Measurements from ENCODE around the gene SERPINA3. TPM values are rescaled to one million over a fixed set of nuclear protein-coding genes. Genes with fewer than 3 reads are reported as not detected.

The SERPINA3 gene
- total RNA-seq, 1 experiment from 2014 or later = 2,914 TPM

DNA sequence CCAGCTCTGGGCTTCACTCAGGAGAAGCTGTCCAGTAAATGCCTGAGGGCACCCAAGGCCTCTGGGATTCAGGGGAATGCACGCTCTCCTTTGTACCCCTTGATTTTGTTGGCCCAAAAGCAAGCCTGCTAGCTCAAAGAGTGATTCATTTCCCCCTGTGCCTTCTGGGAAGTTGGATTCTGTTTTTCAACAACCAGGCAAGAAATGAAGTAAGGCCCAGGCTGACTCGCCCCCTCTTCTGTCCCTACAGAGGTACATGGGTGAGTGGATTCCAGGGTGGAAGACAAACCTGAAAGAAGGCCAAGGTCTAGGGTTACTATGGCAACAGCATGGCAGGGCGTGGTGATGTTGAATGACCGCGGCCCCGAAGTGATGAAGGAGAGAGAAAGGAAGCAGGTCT is 40.2 kb upstream of the SERPINA3 start:
- peaks cover 15% of the 10 kb centered on the region for H3K4me1 Mint-ChIP-seq (ENCODE audit: low read depth, unreplicated experiment)
- no peaks in the 10 kb centered on the region for H3K27me3 Mint-ChIP-seq (ENCODE audit: unreplicated experiment)
- H3K36me3 Mint-ChIP-seq (ENCODE audit: insufficient read depth, unreplicated experiment) = no peaks in the 10 kb centered on the region
- no peak for DNase-seq
- H3K4me3 Mint-ChIP-seq (ENCODE audit: low read depth, unreplicated experiment) = no peak overlapping the region
- intact Hi-C loops (cut with micrococcal nuclease; ENCODE audit: unreplicated experiment) = no loop called here
- TF ChIP-seq, protein P1, sequence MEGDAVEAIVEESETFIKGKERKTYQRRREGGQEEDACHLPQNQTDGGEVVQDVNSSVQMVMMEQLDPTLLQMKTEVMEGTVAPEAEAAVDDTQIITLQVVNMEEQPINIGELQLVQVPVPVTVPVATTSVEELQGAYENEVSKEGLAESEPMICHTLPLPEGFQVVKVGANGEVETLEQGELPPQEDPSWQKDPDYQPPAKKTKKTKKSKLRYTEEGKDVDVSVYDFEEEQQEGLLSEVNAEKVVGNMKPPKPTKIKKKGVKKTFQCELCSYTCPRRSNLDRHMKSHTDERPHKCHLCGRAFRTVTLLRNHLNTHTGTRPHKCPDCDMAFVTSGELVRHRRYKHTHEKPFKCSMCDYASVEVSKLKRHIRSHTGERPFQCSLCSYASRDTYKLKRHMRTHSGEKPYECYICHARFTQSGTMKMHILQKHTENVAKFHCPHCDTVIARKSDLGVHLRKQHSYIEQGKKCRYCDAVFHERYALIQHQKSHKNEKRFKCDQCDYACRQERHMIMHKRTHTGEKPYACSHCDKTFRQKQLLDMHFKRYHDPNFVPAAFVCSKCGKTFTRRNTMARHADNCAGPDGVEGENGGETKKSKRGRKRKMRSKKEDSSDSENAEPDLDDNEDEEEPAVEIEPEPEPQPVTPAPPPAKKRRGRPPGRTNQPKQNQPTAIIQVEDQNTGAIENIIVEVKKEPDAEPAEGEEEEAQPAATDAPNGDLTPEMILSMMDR (IDR thresholded peaks at IDR 0.05; ENCODE audit: unreplicated experiment) = no peak
- CTCF ChIA-PET = interaction anchor here (0.7 kb wide), 1 partner anchor 18 kb away, joined by 3 read pairs; no protein-coding TSS in a partner anchor
- H3K27ac Mint-ChIP-seq (ENCODE audit: unreplicated experiment) = no peak overlapping the region
- no peaks in the 10 kb centered on the region for H3K9me3 Mint-ChIP-seq (ENCODE audit: low read depth, unreplicated experiment)
- BruUV-seq (replicated peaks) = no TSS peak

DNA sequence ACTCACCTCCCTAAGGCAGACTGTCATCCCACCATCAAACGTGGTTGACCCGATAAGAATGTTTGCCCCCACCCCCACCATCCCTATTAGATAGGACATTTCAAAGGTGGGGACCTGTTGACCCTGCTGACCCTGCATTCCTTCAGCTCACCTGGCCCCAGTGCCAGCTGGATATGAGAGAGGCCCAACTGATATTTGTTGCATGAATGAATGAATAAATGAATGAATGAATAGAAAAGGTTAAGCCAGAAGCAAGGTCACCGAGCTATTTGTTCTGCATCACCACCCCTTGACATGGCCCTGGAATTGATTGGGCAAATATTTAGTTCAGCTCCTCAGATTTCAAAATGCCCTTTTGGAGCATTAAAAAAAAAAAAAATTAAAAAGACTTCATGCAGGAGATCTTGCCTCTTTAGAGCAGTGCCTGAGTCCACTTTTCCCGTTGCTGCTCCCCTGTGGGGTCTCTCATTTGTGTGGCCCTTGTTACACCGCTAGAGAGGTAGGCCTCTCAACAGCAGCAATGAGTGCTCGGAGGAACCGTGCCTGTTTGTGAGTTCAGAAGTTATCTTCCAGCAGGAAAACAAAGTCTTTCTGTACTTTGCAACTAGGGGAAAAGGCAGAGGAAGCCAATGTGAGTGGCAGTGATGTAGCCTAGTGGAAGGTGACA is 39.4 kb upstream of the SERPINA3 start:
- TF ChIP-seq, protein P1 (IDR thresholded peaks at IDR 0.05; ENCODE audit: unreplicated experiment) = no peak

DNA sequence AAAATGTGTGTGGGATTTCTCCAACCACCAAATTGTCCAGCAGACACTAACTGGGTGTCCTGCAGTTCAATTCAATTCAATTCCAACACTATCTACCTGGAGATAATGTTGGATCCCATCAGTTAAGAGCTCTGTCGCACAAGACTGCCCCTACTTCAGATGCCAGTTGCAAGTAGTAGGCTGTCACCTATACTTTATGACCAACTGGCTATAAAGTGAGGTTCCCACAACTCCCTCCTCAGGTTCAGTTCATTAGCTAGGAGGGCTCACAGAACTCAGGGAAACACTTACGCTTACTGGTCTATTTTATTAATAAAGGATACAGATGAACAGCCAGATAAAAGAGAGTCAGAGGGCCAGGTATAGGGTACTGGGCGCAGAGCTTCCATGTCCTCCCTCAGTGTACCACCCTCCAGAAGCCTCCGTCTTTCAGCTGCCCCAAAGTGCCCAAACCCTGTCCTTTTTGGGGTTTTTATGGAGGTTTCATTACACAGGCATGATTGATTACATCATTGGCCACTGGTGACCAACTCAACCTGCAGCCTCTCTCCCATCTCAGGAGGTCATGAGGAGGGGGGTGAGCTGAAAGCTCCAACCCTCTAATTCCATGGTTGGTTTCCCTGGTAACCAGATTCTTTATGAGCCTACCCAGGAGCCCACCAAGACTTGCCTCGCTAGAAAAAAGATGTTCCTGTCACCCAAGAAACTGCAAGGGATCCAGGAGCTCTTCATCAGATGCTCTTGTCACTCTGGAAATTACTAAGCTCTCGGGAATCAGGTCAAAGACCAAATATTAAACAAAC is 38.5 kb upstream of the SERPINA3 start:
- Mint-ChIP-seq H3K27me3 (ENCODE audit: unreplicated experiment) (no peaks in the 10 kb centered on the region), H3K36me3 (ENCODE audit: insufficient read depth, unreplicated experiment) (no peaks in the 10 kb centered on the region), H3K9me3 (ENCODE audit: low read depth, unreplicated experiment) (peaks cover 3% of the 10 kb centered on the region), H3K27ac (ENCODE audit: unreplicated experiment) (no peak overlapping the region), H3K4me1 (ENCODE audit: low read depth, unreplicated experiment) (peaks cover 15% of the 10 kb centered on the region), H3K4me3 (ENCODE audit: low read depth, unreplicated experiment) (no peak overlapping the region)
- intact Hi-C loops (cut with micrococcal nuclease; ENCODE audit: unreplicated experiment) = no loop called here
- TF ChIP-seq, protein P1 (IDR thresholded peaks at IDR 0.05; ENCODE audit: unreplicated experiment) = no peak
- CTCF ChIA-PET = no interaction called here
- no peak for DNase-seq
- no TSS peak for BruUV-seq (replicated peaks)

More for the DNA sequence above, 39.4 kb upstream of the SERPINA3 start:
- peaks cover 15% of the 10 kb centered on the region for H3K4me1 Mint-ChIP-seq (ENCODE audit: low read depth, unreplicated experiment)
- H3K27ac Mint-ChIP-seq (ENCODE audit: unreplicated experiment) = no peak overlapping the region
- H3K27me3 Mint-ChIP-seq (ENCODE audit: unreplicated experiment) = no peaks in the 10 kb centered on the region
- no peaks in the 10 kb centered on the region for H3K9me3 Mint-ChIP-seq (ENCODE audit: low read depth, unreplicated experiment)
- CTCF ChIA-PET = no interaction called here
- H3K4me3 Mint-ChIP-seq (ENCODE audit: low read depth, unreplicated experiment) = no peak overlapping the region
- intact Hi-C loops (cut with micrococcal nuclease; ENCODE audit: unreplicated experiment) = no loop called here
- no peak for DNase-seq
- BruUV-seq (replicated peaks) = no TSS peak
- H3K36me3 Mint-ChIP-seq (ENCODE audit: insufficient read depth, unreplicated experiment) = no peaks in the 10 kb centered on the region

DNA sequence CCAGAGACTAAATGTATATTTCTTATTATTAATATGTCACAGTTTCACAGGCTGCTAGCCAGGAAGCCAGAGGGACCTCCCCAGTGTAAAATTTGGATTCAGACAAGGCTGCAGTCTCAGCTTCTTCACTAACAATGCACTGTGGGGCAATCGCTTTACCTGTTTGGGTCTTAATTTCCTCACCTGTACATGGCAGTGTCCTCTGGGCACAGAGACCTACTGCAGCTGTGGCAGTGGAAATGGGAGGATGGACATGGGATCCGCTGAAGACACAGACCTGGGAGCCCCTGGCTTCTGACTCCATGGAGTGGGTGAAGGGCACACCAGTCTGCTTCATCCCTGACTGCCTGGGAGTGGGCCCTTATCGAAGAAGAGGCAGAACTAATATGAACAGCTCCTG is 37.9 kb upstream of the SERPINA3 start:
- TF ChIP-seq, protein P1 (IDR thresholded peaks at IDR 0.05; ENCODE audit: unreplicated experiment) = no peak
- Mint-ChIP-seq H3K4me3 (ENCODE audit: low read depth, unreplicated experiment) (no peak overlapping the region), H3K4me1 (ENCODE audit: low read depth, unreplicated experiment) (peaks cover 15% of the 10 kb centered on the region), H3K27me3 (ENCODE audit: unreplicated experiment) (no peaks in the 10 kb centered on the region), H3K9me3 (ENCODE audit: low read depth, unreplicated experiment) (peaks cover 3% of the 10 kb centered on the region), H3K27ac (ENCODE audit: unreplicated experiment) (no peak overlapping the region), H3K36me3 (ENCODE audit: insufficient read depth, unreplicated experiment) (no peaks in the 10 kb centered on the region)
- CTCF ChIA-PET = no interaction called here
- intact Hi-C loops (cut with micrococcal nuclease; ENCODE audit: unreplicated experiment) = no loop called here
- BruUV-seq (replicated peaks) = no TSS peak
- no peak for DNase-seq

All from Calu3 (cell line).